SIG-M5 treated with dmso at 0.1 percent for 504 hours (cell line): ENCODE data around the gene CDC14B.
"Not testable (repeated sequence)": the region's sequence is repeated elsewhere in the genome, so short reads cannot be mapped to it uniquely, and the experiment has no call there.

ENCODE experiments used
- DNase-seq: peaks from one replicate; lab custom pipeline; 2025; ENCODE audit not compliant: unreplicated experiment; lab: John Stamatoyannopoulos, UW

The CDC14B gene

GRCh38 chr9:96619491-96620180, at the start of gene CDC14B:
TSS of gene CDC14B (minus strand) at chr9:96619843. CDS start at chr9:96619378, 465 bp downstream.
- peak; percentile 76 for DNase-seq

- no peak for DNase-seq
Observed at GRCh38 chr9:96668868-96669534, 49.4 kb upstream of the CDC14B start.

- DNase-seq: no peak
Observed at GRCh38 chr9:96667363-96667728, 47.7 kb upstream of the CDC14B start.

- peak; percentile 40 for DNase-seq
Observed at GRCh38 chr9:96666653-96667362, 47.2 kb upstream of the CDC14B start.

GRCh38 chr9:96665789-96666188, 46.1 kb upstream of the CDC14B start:
- no peak for DNase-seq

GRCh38 chr9:96663506-96664120, 44.0 kb upstream of the CDC14B start:
- DNase-seq: no peak

GRCh38 chr9:96661711-96662110, 42.1 kb upstream of the CDC14B start:
- DNase-seq: no peak

GRCh38 chr9:96660692-96661248, 41.1 kb upstream of the CDC14B start:
- no peak for DNase-seq

GRCh38 chr9:96655198-96655851, 35.7 kb upstream of the CDC14B start, which contains the start of gene PRXL2C:
TSS of gene PRXL2C (minus strand) at chr9:96655317. CDS start at chr9:96655281, 36 bp downstream.
- DNase-seq: peak; percentile 24

- DNase-seq: peak; percentile 87
Observed at GRCh38 chr9:96654450-96655197, 35.0 kb upstream of the CDC14B start.

GRCh38 chr9:96651626-96652025, 32.0 kb upstream of the CDC14B start:
- DNase-seq: no peak

- no peak for DNase-seq
Observed at GRCh38 chr9:96649620-96650324, 30.1 kb upstream of the CDC14B start.

GRCh38 chr9:96646081-96646991, 26.7 kb upstream of the CDC14B start:
- DNase-seq: peak; percentile 94

GRCh38 chr9:96644137-96644536, 24.5 kb upstream of the CDC14B start:
- no peak for DNase-seq

- DNase-seq: no peak
Observed at GRCh38 chr9:96641514-96641913, 21.9 kb upstream of the CDC14B start.

GRCh38 chr9:96638606-96639364, 19.1 kb upstream of the CDC14B start:
- no peak for DNase-seq

- no peak for DNase-seq
Observed at GRCh38 chr9:96636368-96636767, 16.7 kb upstream of the CDC14B start.

GRCh38 chr9:96633579-96633978, 13.9 kb upstream of the CDC14B start:
- not testable (repeated sequence) for DNase-seq
